ENCODE measurements around the gene TECTB. TPM values are rescaled to one million over a fixed set of nuclear protein-coding genes. Genes with fewer than 3 reads are reported as not detected.

Gene TECTB
- polyA plus RNA-seq, 4 donors, result 0.03 to 0.18 TPM; not detected in 2

DNA sequence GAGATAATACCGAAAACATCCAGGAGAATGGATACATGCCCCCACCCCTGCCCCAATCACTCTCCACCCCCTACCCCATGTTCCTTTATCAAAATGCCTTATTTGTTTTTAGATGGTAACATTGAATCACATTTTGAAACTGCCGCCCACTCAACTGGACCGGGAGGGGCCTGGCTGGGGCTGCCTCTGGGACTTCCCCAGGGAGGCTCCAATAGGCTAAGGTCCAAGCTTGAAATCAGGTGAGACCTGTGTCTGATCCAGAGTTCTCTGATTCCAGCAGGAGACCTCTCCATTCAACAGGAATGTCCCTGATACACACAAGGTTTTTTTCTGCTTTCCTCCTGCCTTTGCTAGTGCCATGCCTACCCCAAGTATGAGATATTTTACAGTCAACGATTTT, 47.0 kb downstream of the TECTB start:
- no peak for FAIRE-seq

GRCh38 chr10:112330607-112331160, 47.5 kb downstream of the TECTB start:
- WGBS, 3 donors, result 74 to 82% (median 77%) methylated on average over 1 of the region's 1 CpG
- Histone ChIP-seq H3K27ac (ENCODE audit: low read depth in 1 of 3, low read length in 2 of 3) (peak overlapping the region in 2 of 3 donors; percentile 38 to 67), H3K4me1 (ENCODE audit: control insufficient read depth in 3 of 3, insufficient read depth in 2 of 3, low read depth in 1 of 3, low read length in 2 of 3) (peaks cover 7 to 54% (median 9%) of the 10 kb centered on the region in 3 donors), H3K27me3 (ENCODE audit: control insufficient read depth in 3 of 3, insufficient read depth in 3 of 3, low read length in 3 of 3) (no peaks in the 10 kb centered on the region), H3K4me3 (ENCODE audit: low read depth in 1 of 3, low read length in 3 of 3) (no peak overlapping the region), H3K36me3 (ENCODE audit: control insufficient read depth in 3 of 3, insufficient read depth in 2 of 3, low read depth in 1 of 3, low read length in 3 of 3) (no peaks in the 10 kb centered on the region), H3K9me3 (ENCODE audit: control insufficient read depth in 2 of 2, insufficient read depth in 1 of 2, low read depth in 1 of 2, low read length in 1 of 2) (no peaks in the 10 kb centered on the region)
- FAIRE-seq (no peak), DNase-seq (no peak)

More for the DNA sequence above, 47.0 kb downstream of the TECTB start:
- peak; percentile 72 to 78 for DNase-seq
- no peaks in the 10 kb centered on the region for H3K36me3 ChIP-seq (ENCODE audit: control insufficient read depth in 3 of 3, insufficient read depth in 2 of 3, low read depth in 1 of 3, low read length in 3 of 3)
- 28 to 53% (median 40%) methylated on average over 4 of the region's 4 CpGs for WGBS, 3 donors
- peaks cover 7 to 49% (median 9%) of the 10 kb centered on the region in 3 donors for H3K4me1 ChIP-seq (ENCODE audit: control insufficient read depth in 3 of 3, insufficient read depth in 2 of 3, low read depth in 1 of 3, low read length in 2 of 3)
- H3K4me3 ChIP-seq (ENCODE audit: low read depth in 1 of 3, low read length in 3 of 3), result no peak overlapping the region
- H3K9me3 ChIP-seq (ENCODE audit: control insufficient read depth in 2 of 2, insufficient read depth in 1 of 2, low read depth in 1 of 2, low read length in 1 of 2), result no peaks in the 10 kb centered on the region
- peak overlapping the region in 1 of 3 donors; percentile 67 for H3K27ac ChIP-seq (ENCODE audit: low read depth in 1 of 3, low read length in 2 of 3)
- no peaks in the 10 kb centered on the region for H3K27me3 ChIP-seq (ENCODE audit: control insufficient read depth in 3 of 3, insufficient read depth in 3 of 3, low read length in 3 of 3)

DNA sequence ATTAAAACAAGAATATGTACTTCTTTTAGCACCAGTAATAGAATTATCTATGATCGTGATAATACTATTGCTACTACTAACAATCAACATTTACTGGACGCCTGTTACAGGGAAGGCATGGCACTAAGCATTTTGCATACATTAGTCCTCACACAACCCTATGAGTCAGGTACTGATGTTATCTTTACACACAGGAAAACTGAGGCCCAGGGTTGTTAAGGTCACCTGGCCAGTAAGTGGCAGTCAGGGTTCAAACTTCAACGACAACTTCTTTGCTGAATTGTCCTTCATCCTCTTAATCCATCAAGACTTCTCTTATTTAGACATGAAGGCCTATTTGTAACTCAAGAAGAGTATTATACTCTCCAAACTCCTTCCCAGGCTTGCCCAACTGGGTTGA, 48.8 kb downstream of the TECTB start:
- H3K4me1 ChIP-seq (ENCODE audit: control insufficient read depth in 3 of 3, insufficient read depth in 2 of 3, low read depth in 1 of 3, low read length in 2 of 3), result peaks cover 7 to 64% (median 9%) of the 10 kb centered on the region in 3 donors
- WGBS, 3 donors, result 17 to 56% (median 36%) methylated on average over 3 of the region's 3 CpGs
- DNase-seq (peak; percentile 66 to 88), FAIRE-seq (no peak)
- H3K36me3 ChIP-seq (ENCODE audit: control insufficient read depth in 3 of 3, insufficient read depth in 2 of 3, low read depth in 1 of 3, low read length in 3 of 3), result no peaks in the 10 kb centered on the region
- no peaks in the 10 kb centered on the region for H3K27me3 ChIP-seq (ENCODE audit: control insufficient read depth in 3 of 3, insufficient read depth in 3 of 3, low read length in 3 of 3)
- no peaks in the 10 kb centered on the region for H3K9me3 ChIP-seq (ENCODE audit: control insufficient read depth in 2 of 2, insufficient read depth in 1 of 2, low read depth in 1 of 2, low read length in 1 of 2)
- no peak overlapping the region for H3K4me3 ChIP-seq (ENCODE audit: low read depth in 1 of 3, low read length in 3 of 3)
- peak overlapping the region; percentile 92 to 94 (median 93) for H3K27ac ChIP-seq (ENCODE audit: low read depth in 1 of 3, low read length in 2 of 3)

DNA sequence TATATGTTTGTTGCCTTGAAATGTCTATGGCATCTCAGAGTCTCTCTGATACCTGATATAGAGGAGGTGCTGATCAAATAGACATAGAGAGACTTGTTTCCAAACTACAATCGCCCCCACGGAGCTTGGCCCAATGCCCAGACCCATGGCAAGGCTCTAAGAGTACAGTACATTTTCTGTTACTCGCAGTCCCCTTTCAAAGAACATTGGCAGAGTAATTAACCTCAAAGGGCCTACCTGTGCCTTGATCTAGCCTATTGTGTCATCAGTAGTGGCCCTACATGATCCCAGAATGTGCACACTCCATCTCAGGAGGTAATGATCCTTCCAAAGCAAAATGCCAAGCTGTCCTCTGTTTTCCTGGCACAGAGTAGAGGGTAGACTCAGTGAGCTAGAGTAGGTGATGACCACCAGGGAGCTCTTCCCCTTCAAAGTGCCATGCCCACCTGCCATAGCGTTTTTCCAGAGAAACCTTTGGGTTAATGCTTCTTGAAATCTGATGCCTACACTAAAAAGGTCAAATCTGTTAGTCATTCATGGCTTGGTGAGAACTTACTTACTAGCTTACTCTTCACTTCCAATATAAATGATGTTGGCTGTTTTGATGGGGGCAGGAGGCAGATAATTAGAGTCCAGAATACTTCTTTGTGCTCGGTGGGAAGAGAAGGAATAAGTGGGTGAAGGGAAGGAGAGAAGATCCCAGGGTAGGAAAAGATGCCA, 49.5 kb downstream of the TECTB start:
- Histone ChIP-seq H3K4me1 (ENCODE audit: control insufficient read depth in 3 of 3, insufficient read depth in 2 of 3, low read depth in 1 of 3, low read length in 2 of 3) (peaks cover 7 to 64% (median 9%) of the 10 kb centered on the region in 3 donors), H3K4me3 (ENCODE audit: low read depth in 1 of 3, low read length in 3 of 3) (no peak overlapping the region), H3K27ac (ENCODE audit: low read depth in 1 of 3, low read length in 2 of 3) (peak overlapping the region; percentile 92 to 94 (median 93)), H3K9me3 (ENCODE audit: control insufficient read depth in 2 of 2, insufficient read depth in 1 of 2, low read depth in 1 of 2, low read length in 1 of 2) (no peaks in the 10 kb centered on the region), H3K27me3 (ENCODE audit: control insufficient read depth in 3 of 3, insufficient read depth in 3 of 3, low read length in 3 of 3) (no peaks in the 10 kb centered on the region), H3K36me3 (ENCODE audit: control insufficient read depth in 3 of 3, insufficient read depth in 2 of 3, low read depth in 1 of 3, low read length in 3 of 3) (no peaks in the 10 kb centered on the region)
- FAIRE-seq (no peak), DNase-seq (peak; percentile 39 to 70)
- WGBS, 3 donors, result 19 to 51% (median 30%) methylated on average over 5 of the region's 5 CpGs

GRCh38 chr10:112333452-112333851, 50.3 kb downstream of the TECTB start:
- peaks cover 7 to 64% (median 9%) of the 10 kb centered on the region in 3 donors for H3K4me1 ChIP-seq (ENCODE audit: control insufficient read depth in 3 of 3, insufficient read depth in 2 of 3, low read depth in 1 of 3, low read length in 2 of 3)
- WGBS, 3 donors, result 12 to 57% (median 34%) methylated on average over 4 of the region's 4 CpGs
- H3K4me3 ChIP-seq (ENCODE audit: low read depth in 1 of 3, low read length in 3 of 3), result no peak overlapping the region
- no peaks in the 10 kb centered on the region for H3K27me3 ChIP-seq (ENCODE audit: control insufficient read depth in 3 of 3, insufficient read depth in 3 of 3, low read length in 3 of 3)
- peak overlapping the region; percentile 92 to 94 (median 93) for H3K27ac ChIP-seq (ENCODE audit: low read depth in 1 of 3, low read length in 2 of 3)
- FAIRE-seq (no peak), DNase-seq (peak; percentile 85 to 96)
- no peaks in the 10 kb centered on the region for H3K9me3 ChIP-seq (ENCODE audit: control insufficient read depth in 2 of 2, insufficient read depth in 1 of 2, low read depth in 1 of 2, low read length in 1 of 2)
- no peaks in the 10 kb centered on the region for H3K36me3 ChIP-seq (ENCODE audit: control insufficient read depth in 3 of 3, insufficient read depth in 2 of 3, low read depth in 1 of 3, low read length in 3 of 3)

DNA sequence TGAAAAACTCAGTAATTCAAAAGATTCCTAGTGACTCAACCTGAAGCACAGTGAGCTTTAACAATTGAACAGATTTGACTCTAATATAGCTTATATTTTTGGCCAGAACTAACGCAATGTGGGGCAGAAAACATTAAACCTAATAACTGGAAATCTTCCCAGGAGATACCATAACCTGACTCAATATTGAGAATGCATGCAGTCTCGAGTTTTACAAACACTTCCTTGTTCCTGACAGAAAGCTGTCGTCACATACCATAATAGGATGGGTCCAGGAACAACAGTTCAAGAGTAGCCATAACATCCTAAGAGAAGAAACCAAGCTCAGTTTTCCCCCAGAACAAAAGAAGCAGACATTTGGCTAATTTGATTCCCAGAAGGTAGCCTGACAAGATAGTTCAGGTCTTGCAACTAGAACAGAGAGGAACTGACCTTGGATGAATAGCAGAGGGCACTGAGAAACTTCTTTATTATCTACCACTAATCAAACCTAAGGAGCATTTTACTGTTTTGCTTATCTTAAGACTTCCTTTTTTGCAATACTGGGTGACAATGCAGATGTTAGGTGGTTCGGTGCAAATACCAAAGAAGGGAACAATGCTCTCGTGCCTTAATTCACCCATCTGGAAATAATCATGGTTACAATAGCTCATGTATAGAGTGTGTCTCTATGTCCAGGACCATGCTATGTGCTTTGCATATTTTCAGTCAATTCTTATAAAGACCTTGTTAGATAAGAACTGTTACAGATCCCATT, 52.1 kb downstream of the TECTB start:
- peaks cover 7 to 66% (median 9%) of the 10 kb centered on the region in 3 donors for H3K4me1 ChIP-seq (ENCODE audit: control insufficient read depth in 3 of 3, insufficient read depth in 2 of 3, low read depth in 1 of 3, low read length in 2 of 3)
- no peaks in the 10 kb centered on the region for H3K27me3 ChIP-seq (ENCODE audit: control insufficient read depth in 3 of 3, insufficient read depth in 3 of 3, low read length in 3 of 3)
- peak; percentile 78 to 82 for DNase-seq
- no peak overlapping the region for H3K4me3 ChIP-seq (ENCODE audit: low read depth in 1 of 3, low read length in 3 of 3)
- 6 to 39% (median 18%) methylated on average over 5 of the region's 5 CpGs for WGBS, 3 donors
- H3K9me3 ChIP-seq (ENCODE audit: control insufficient read depth in 2 of 2, insufficient read depth in 1 of 2, low read depth in 1 of 2, low read length in 1 of 2), result no peaks in the 10 kb centered on the region
- no peak for FAIRE-seq
- peak overlapping the region; percentile 84 to 92 (median 90) for H3K27ac ChIP-seq (ENCODE audit: low read depth in 1 of 3, low read length in 2 of 3)
- H3K36me3 ChIP-seq (ENCODE audit: control insufficient read depth in 3 of 3, insufficient read depth in 2 of 3, low read depth in 1 of 3, low read length in 3 of 3), result no peaks in the 10 kb centered on the region

DNA sequence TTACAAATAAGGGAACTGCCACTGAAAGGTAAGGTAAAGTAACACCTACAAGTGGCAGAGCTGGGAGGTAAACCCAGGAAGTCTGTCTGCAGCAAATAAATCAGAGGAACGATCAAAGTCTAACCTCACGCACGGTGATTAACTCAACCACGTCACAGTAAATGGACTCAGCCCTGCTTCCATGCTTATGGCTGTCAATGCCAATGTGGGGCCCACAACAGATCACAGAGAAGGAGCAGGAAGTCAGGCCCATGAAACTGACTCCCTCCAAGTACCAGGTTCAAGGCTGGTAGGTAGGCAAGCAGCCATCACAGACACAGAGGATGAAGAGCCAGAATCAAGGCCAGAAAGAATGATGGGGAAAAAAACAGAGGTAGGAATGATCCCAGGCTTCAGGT, 52.7 kb downstream of the TECTB start:
- DNase-seq (peak; percentile 93 to 97), FAIRE-seq (peak; percentile 53)
- H3K27ac ChIP-seq (ENCODE audit: low read depth in 1 of 3, low read length in 2 of 3), result peak overlapping the region; percentile 84 to 92 (median 90)
- no peak overlapping the region for H3K4me3 ChIP-seq (ENCODE audit: low read depth in 1 of 3, low read length in 3 of 3)
- 11 to 46% (median 12%) methylated on average over 4 of the region's 4 CpGs for WGBS, 3 donors
- no peaks in the 10 kb centered on the region for H3K36me3 ChIP-seq (ENCODE audit: control insufficient read depth in 3 of 3, insufficient read depth in 2 of 3, low read depth in 1 of 3, low read length in 3 of 3)
- peaks cover 6 to 60% (median 7%) of the 10 kb centered on the region in 3 donors for H3K4me1 ChIP-seq (ENCODE audit: control insufficient read depth in 3 of 3, insufficient read depth in 2 of 3, low read depth in 1 of 3, low read length in 2 of 3)
- no peaks in the 10 kb centered on the region for H3K9me3 ChIP-seq (ENCODE audit: control insufficient read depth in 2 of 2, insufficient read depth in 1 of 2, low read depth in 1 of 2, low read length in 1 of 2)
- no peaks in the 10 kb centered on the region for H3K27me3 ChIP-seq (ENCODE audit: control insufficient read depth in 3 of 3, insufficient read depth in 3 of 3, low read length in 3 of 3)

DNA sequence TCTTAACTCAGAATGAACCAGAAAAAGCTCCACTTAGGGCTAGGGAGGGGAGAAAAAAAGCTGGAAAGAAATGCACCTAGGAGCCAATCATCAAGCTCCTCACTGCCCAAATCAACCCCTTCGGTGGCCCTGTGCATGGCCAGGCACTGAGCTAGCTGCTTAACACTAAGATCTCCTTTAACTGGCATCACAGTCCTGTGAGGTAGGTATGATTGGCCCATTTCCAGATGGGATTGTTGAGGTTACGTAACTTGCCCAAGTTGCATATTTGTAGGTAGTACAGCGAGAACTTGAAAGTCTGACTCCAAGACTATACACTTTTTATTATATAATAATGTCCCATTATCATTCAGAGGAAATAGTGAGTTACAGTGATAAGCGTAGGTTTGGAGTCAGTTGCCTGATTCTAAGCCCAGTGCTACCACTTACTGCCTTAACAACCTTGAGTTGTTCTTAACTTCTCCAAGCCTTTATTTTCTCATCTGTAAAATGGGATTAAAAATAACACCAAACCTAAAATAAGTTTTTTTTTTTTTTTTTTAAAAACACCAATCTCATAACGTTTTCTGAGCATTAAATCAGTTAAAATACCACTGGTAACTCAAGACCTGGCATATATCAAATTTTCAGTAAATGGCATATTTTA, 53.5 kb downstream of the TECTB start:
- H3K36me3 ChIP-seq (ENCODE audit: control insufficient read depth in 3 of 3, insufficient read depth in 2 of 3, low read depth in 1 of 3, low read length in 3 of 3), result no peaks in the 10 kb centered on the region
- H3K27ac ChIP-seq (ENCODE audit: low read depth in 1 of 3, low read length in 2 of 3), result peak overlapping the region; percentile 84 to 92 (median 90)
- peaks cover 2 to 54% (median 5%) of the 10 kb centered on the region in 3 donors for H3K4me1 ChIP-seq (ENCODE audit: control insufficient read depth in 3 of 3, insufficient read depth in 2 of 3, low read depth in 1 of 3, low read length in 2 of 3)
- no peaks in the 10 kb centered on the region for H3K9me3 ChIP-seq (ENCODE audit: control insufficient read depth in 2 of 2, insufficient read depth in 1 of 2, low read depth in 1 of 2, low read length in 1 of 2)
- FAIRE-seq (no peak), DNase-seq (peak in 1 of 2 donors; percentile 93)
- H3K27me3 ChIP-seq (ENCODE audit: control insufficient read depth in 3 of 3, insufficient read depth in 3 of 3, low read length in 3 of 3), result no peaks in the 10 kb centered on the region
- WGBS, 3 donors, result 22 to 57% (median 42%) methylated on average over 5 of the region's 5 CpGs
- H3K4me3 ChIP-seq (ENCODE audit: low read depth in 1 of 3, low read length in 3 of 3), result no peak overlapping the region
